Duodenal mucosa (tissue), 2 donors: ENCODE measurements around the gene IL17RE.

Source experiments
- H3K27ac ChIP-seq: one replicate; pipeline ENCODE4 v1.7.0; 2013; ENCODE audit warnings: low read depth, low read length
- H3K27me3 ChIP-seq, 2 donors: one replicate each; pipeline ENCODE4 v1.7.0; 2013; ENCODE audit warnings: low read length in 2 of 2, control low read depth in 1 of 2; ENCODE audit not compliant: insufficient read depth in 2 of 2, control insufficient read depth in 1 of 2
- H3K36me3 ChIP-seq, 2 donors: one replicate each; pipeline ENCODE4 v1.7.0; 2013; ENCODE audit warnings: low read length in 2 of 2, control low read depth in 1 of 2; ENCODE audit not compliant: insufficient read depth in 2 of 2, control insufficient read depth in 1 of 2
- H3K4me1 ChIP-seq, 2 donors: one replicate each; pipeline ENCODE4 v1.7.0; 2013; ENCODE audit warnings: low read length in 2 of 2, control low read depth in 1 of 2; ENCODE audit not compliant: insufficient read depth in 2 of 2, control insufficient read depth in 1 of 2
- H3K4me3 ChIP-seq, 2 donors: one replicate each; pipeline ENCODE4 v1.7.0; 2013; ENCODE audit warnings: low read length in 2 of 2, low read depth in 1 of 2
- H3K9ac ChIP-seq, 2 donors: one replicate each; pipeline ENCODE4 v1.7.0; 2013; ENCODE audit warnings: low read length in 2 of 2, low read depth in 1 of 2
- H3K9me3 ChIP-seq, 2 donors: one replicate each; pipeline ENCODE4 v1.7.0; 2013; ENCODE audit warnings: low read length in 2 of 2, control low read depth in 1 of 2; ENCODE audit not compliant: control insufficient read depth in 1 of 2

The IL17RE gene

DNA sequence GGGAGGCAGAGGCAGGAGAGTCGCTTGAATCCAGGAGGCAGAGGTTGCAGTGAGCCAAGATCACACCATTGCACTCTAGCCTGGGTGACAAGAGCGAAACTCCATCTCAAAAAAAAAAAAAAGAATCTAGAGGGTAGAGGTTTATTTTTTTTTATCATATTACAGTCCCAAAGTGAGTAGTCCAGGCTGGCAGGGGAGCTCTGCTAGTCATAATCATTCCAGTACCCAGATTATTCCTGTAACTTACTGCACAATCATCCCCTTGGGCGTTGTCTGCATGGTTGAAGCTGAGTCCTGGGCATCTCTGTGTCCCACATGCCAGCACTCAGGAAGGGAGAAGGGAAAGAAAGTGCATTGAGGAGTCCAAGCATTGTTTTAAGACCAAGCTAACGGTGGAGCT lies 39.5 kb downstream of the IL17RE start:
- Histone ChIP-seq H3K36me3 (peaks cover 8 to 44% of the 10 kb centered on the region in 2 donors), H3K4me1 (peaks cover 0 to 4% of the 10 kb centered on the region in 2 donors), H3K27me3 (no peaks in the 10 kb centered on the region), H3K27ac (no peak overlapping the region), H3K9me3 (no peaks in the 10 kb centered on the region), H3K4me3 (no peak overlapping the region), H3K9ac (no peak overlapping the region)

DNA sequence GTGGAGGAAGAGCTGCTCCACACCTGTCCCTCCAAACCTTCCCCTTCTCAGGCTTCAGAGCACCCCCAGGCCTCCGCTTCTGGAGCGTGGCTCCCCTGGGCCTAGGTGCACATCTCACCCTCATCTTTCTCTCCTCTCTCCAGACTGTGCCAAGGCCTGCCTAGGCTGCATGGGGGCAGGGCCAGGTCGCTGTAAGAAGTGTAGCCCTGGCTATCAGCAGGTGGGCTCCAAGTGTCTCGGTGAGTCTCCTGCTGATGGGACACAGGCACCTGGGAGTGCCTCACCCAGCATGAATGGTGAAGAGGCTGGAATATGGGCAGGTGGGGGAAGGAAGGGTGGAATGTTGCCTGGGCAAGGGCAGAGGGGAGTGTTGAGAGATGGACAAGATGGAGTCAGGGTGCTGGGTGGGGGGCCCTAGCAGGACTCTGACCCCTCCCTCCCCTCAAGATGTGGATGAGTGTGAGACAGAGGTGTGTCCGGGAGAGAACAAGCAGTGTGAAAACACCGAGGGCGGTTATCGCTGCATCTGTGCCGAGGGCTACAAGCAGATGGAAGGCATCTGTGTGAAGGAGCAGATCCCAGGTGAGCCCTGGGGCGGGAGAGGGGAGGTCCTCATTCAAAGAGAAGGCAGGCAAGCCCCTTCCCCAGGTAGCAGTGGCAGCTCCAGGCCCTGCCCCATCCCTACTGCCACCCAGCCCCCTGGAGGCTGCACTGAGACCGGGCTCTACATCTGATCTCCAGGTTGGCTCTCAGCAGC lies 40.5 kb downstream of the IL17RE start:
- Histone ChIP-seq H3K36me3 (peaks cover 8 to 35% of the 10 kb centered on the region in 2 donors), H3K9ac (no peak overlapping the region), H3K9me3 (no peaks in the 10 kb centered on the region), H3K4me3 (no peak overlapping the region), H3K4me1 (peaks cover 0 to 4% of the 10 kb centered on the region in 2 donors), H3K27ac (no peak overlapping the region), H3K27me3 (no peaks in the 10 kb centered on the region)

DNA sequence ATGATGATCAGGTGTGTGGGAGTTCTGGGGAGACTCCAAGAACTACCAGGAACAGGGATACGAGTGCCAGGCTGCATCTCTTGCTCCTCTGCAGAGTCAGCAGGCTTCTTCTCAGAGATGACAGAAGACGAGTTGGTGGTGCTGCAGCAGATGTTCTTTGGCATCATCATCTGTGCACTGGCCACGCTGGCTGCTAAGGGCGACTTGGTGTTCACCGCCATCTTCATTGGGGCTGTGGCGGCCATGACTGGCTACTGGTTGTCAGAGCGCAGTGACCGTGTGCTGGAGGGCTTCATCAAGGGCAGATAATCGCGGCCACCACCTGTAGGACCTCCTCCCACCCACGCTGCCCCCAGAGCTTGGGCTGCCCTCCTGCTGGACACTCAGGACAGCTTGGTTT lies 41.6 kb downstream of the IL17RE start:
- H3K27me3 ChIP-seq: no peaks in the 10 kb centered on the region
- H3K9me3 ChIP-seq: no peaks in the 10 kb centered on the region
- peaks cover 0 to 4% of the 10 kb centered on the region in 2 donors for H3K4me1 ChIP-seq
- no peak overlapping the region for H3K27ac ChIP-seq
- H3K36me3 ChIP-seq: peaks cover 8 to 33% of the 10 kb centered on the region in 2 donors
- no peak overlapping the region for H3K4me3 ChIP-seq
- H3K9ac ChIP-seq: no peak overlapping the region

DNA sequence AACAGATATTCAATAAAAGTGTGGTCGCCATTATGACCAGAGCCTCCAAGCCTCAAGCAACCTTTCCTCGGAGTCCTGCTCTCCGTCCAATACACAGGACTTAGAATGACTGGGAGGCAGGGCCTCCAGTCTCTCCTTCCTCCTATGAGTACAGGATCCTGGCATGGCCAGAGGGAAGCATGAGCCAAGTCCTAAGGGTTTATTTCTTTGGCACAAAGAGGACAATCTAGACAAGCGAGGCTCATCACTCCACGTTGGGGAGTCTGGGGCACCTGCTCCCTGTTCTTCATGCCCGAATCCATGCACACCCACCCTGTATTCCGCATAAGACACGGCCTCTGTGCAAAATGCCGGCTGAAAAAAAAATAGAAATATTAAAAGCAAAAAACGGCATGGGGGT lies 42.7 kb downstream of the IL17RE start:
- Histone ChIP-seq H3K9ac (no peak overlapping the region), H3K4me1 (peaks cover 0 to 4% of the 10 kb centered on the region in 2 donors), H3K27me3 (no peaks in the 10 kb centered on the region), H3K36me3 (peaks cover 8 to 33% of the 10 kb centered on the region in 2 donors), H3K27ac (no peak overlapping the region), H3K9me3 (no peaks in the 10 kb centered on the region), H3K4me3 (no peak overlapping the region)

DNA sequence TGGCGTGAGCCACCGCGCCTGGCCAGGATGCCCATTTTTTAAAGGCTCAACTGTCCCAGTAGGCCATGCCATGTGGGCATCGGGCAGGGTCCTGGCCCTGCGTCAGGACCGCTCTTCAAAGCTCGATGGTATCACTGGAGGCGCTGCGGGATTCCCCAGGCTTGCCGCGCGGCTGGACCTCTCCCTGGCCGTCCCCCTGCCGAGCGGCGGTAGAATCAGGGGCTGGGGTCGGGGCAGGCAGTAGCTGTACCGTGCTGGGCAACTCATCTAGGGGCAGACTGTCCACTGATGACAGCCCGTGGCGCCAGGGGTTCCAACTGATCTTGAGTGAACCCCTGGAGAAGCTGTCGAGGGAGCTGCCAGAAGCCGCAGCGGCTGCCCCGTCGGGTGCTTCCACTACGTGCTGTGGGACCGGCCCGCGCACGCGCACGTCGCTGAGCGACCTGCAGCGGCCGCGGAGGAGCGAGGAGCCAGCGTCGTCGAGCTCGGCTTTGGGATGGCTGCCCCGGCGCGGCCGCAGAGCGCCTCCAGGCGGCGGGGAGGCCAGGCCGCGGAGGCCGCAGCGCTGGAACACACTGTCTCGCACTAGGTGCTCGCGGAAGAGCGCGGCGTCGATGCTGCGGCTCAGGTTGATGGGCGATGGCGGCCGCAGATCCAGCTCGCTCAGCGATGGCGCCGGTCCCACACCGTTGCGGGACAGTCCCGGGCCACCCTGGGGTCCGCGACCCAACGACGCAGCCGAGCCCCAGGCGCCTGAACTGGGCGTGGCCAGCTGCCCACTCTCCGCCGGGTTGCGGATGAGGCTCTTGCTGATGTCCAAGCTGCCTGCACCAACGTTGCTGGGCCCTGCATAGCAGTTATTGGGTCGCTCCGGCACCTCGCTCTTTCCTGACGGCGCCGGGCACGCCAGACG lies 43.7 kb downstream of the IL17RE start:
- no peaks in the 10 kb centered on the region for H3K9me3 ChIP-seq
- H3K4me3 ChIP-seq: peak overlapping the region; percentile 76 to 79
- H3K36me3 ChIP-seq: peaks cover 8 to 25% of the 10 kb centered on the region in 2 donors
- no peaks in the 10 kb centered on the region for H3K27me3 ChIP-seq
- peak overlapping the region; percentile 58 for H3K27ac ChIP-seq
- H3K4me1 ChIP-seq: peaks cover 0 to 5% of the 10 kb centered on the region in 2 donors
- peak overlapping the region; percentile 70 to 80 for H3K9ac ChIP-seq

DNA sequence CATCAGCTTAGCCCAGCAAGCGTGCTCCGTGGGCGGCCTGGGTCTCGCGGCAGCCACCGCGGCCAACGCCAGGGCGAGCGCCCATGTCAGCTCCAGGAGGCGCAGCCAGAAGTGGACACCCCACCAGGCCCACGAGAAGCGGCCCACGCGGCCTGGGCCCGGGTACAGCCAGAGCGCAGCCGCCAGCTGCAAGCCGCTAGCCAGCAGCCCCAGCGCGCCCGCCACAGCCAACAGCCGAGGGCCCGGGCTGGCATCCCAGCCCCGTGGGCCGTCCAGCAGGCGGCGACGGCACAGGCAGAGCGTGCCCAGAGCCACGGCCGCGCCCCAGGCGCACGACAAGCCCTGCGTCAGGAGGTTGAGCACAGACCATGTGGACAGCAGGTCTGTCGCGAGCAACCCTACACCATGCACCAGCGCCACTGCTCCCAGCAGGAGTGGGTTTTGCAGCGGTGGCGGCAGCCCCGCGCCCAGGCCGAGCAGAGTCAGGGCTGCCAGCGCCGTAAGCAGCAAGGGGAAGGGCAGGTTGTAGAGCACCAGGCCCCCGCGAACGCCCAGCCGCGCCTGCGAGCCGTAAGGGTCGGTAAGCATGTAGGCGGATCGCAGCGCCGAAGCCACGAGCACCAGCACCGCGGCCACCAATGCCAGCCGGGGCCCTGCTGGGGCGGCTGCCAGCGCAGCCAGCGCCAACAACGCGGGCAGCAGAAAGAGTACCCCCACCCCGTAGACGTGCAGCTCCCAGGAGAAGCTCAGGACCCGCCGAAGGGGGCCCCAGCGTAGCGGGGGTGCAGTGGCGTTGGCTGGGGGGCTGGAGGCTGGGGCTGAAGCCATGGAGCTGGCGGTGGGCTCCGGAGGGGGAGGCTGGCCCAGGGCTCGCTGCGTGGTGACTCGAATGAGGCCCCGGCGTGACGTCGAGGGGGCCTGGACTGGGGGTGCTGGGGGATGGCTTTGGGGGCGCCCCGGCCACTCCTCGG lies 44.7 kb downstream of the IL17RE start:
- H3K9ac ChIP-seq: peak overlapping the region; percentile 70 to 80
- H3K9me3 ChIP-seq: no peaks in the 10 kb centered on the region
- no peaks in the 10 kb centered on the region for H3K27me3 ChIP-seq
- peaks cover 0 to 11% of the 10 kb centered on the region in 2 donors for H3K4me1 ChIP-seq
- peak overlapping the region; percentile 76 to 79 for H3K4me3 ChIP-seq
- no peak overlapping the region for H3K27ac ChIP-seq
- H3K36me3 ChIP-seq: peaks cover 8 to 24% of the 10 kb centered on the region in 2 donors

DNA sequence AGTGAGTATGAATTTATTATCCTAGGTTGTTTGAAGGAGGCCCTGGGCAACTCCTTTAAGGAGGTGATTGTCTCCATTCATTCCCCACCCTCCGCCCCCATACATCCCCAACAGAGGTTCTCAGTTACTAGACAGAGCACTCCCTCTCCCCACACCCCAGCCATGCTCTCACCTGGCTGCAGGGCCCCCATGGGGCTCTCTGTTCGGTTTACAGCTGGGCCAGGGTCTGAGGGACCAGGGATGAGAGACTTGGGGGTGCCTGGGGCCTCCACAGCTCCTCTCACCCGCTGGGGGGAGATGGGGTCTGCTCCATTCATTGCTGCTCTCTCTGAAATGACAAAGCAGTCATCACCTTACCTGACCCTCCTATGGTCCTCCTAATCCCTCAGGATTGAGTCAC lies 45.9 kb downstream of the IL17RE start:
- no peaks in the 10 kb centered on the region for H3K9me3 ChIP-seq
- no peak overlapping the region for H3K9ac ChIP-seq

DNA sequence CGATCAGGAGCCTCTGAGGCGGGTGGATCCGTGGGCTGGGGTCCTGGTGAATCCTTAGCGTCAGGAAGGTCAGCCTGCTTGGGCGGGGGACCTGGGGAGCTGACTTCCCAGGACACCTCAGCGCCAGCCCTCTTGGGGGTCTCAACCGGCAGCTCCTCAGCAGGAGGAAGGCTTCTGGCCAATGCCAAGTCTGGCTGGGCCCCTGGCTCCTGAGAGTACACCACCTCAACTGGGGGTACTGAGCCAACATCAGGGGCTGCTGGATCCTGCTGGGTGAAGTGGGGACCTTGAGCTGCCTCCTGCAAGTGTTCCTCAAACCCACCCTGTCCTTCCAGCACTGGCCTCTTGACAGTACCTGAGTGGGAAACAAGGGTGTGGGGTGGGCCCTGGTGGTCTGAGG lies 46.5 kb downstream of the IL17RE start:
- H3K36me3 ChIP-seq: peaks cover 2 to 6% of the 10 kb centered on the region in 2 donors
- H3K4me1 ChIP-seq: peaks cover 0 to 11% of the 10 kb centered on the region in 2 donors
- no peaks in the 10 kb centered on the region for H3K9me3 ChIP-seq
- H3K9ac ChIP-seq: no peak overlapping the region
- H3K27me3 ChIP-seq: no peaks in the 10 kb centered on the region
- no peak overlapping the region for H3K27ac ChIP-seq
- H3K4me3 ChIP-seq: no peak overlapping the region

More for the DNA sequence above, 45.9 kb downstream of the IL17RE start:
- Histone ChIP-seq H3K4me1 (peaks cover 0 to 11% of the 10 kb centered on the region in 2 donors), H3K4me3 (no peak overlapping the region), H3K36me3 (peaks cover 7 to 11% of the 10 kb centered on the region in 2 donors), H3K27me3 (no peaks in the 10 kb centered on the region), H3K27ac (no peak overlapping the region)

DNA sequence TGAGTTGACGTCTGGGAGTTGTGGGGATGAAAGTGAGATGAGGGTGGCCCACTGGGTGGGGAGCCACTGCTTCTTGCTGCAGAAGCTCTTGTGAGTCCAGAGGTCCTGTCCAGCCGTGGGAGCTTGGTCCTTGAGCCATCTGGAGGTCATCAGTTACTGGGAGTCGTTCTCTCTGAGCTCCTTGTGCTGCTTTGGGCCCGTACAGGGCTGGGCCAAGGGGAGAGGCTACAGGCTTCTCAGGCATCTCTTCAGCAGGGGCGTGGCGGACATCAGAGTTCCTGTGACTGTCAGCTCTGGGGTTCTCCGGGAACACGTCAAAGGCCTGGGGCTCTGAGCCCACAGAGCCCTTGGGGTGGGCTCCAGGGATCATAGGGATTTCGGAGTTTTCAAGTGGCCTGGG lies 47.0 kb downstream of the IL17RE start:
- no peaks in the 10 kb centered on the region for H3K9me3 ChIP-seq
- peaks cover 0 to under 1% of the 10 kb centered on the region in 2 donors for H3K36me3 ChIP-seq
- H3K27me3 ChIP-seq: no peaks in the 10 kb centered on the region
- no peak overlapping the region for H3K9ac ChIP-seq
- H3K27ac ChIP-seq: no peak overlapping the region
- H3K4me3 ChIP-seq: no peak overlapping the region
- H3K4me1 ChIP-seq: peaks cover 0 to 11% of the 10 kb centered on the region in 2 donors
